HG02623 (cell line): ENCODE data around the gene ZNF521.

Experiments used
- ATAC-seq: cut with Tn5 transposase; IDR thresholded peaks from one replicate; pipeline ENCODE4 v1.9.1; 2021; ENCODE audit warnings: moderate library complexity; ENCODE audit not compliant: unreplicated experiment

ZNF521 gene

DNA sequence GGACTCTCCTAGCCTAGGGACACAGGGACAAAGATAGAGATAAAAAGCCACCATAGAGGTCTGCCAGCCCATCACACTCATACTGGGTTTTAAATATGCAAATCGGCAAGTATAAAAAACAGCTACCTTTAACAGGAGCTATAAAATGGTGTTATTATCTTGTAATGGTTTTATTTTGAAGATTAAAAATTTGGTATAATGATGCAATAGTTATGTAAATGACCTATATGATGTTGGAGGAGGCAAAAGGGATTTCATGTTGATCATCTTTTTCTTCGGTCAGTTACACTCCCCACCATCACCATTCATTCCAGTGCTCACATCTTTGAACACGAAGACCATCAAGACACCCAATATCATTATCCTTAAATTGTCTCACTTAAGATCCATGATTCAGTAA is 11.2 kb downstream of the ZNF521 start:
- no peak for ATAC-seq

DNA sequence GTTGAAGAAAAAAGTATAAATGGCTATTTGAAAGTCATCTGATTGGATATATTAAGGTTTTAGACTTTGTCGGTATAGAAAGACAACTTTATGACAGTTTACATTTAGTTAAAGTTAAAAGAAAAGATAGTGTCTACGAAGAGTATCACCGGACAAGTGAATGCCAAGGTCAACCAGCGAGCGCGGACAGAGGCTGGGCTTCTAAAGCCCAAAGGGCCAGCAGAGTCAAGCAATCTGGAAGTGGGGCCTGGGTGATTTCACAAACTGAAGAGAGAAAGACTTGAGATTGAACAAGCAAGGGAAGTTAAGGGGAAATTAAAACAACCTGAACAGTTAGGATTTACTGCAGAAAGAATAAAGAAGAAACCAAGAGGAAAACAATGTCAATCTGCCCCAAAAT is 16.3 kb downstream of the ZNF521 start:
- no peak for ATAC-seq

DNA sequence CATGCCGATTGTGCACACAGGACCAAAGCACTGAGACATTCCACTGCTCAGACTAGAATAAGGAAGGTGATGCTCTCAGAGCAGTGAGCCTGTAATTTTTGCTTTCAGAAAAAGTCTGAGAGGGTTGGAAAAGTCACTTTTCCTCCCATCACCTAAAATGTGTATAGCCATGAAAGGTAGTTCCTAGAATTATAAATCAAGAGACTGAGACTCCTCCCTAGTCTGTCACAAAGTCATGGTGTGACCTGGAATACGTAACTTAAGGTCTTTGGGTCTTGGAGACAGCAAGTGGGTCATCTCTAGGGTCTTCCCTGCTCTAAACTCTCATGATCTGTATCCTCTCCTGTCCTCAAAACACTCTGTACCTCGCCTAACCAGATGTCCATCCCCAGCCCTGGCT is 16.9 kb downstream of the ZNF521 start:
- no peak for ATAC-seq

DNA sequence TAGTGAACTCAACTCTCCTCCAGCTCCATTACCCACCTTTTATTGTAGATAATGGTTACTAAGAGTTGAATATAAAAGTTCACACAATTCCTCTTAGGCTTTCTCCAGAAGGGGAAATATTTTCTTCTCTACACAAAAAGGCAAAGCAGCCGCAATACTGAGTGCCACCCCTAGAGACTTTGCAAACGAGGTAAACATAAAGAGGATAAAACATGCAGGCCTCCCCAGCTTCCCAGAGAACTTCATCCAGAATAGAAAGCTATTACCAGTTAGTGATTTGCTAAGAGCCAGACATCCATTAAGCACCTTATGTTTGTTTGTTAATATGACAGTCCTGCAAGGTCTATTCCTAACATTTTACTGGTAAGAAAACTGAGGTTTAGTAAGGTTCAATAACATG is 17.4 kb downstream of the ZNF521 start:
- no peak for ATAC-seq

DNA sequence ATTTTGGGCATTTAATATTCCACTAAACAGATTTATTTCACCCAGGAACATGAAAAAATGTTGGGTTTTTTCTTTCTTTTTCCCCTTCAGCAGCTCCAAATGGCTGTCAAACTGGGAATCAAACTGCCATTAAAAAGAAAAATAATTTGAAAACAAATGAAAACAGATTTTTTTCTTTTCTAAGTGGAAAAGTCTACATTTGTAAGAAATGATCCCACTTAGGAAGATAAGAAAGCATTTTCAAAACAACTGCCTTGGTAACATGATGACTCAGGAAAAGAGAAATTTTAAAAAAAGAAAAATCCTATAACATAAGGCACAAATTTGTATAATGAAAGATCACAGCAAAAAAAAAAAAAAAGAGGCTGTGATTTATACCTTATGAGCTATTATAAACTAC is 20.0 kb downstream of the ZNF521 start:
- no peak for ATAC-seq

DNA sequence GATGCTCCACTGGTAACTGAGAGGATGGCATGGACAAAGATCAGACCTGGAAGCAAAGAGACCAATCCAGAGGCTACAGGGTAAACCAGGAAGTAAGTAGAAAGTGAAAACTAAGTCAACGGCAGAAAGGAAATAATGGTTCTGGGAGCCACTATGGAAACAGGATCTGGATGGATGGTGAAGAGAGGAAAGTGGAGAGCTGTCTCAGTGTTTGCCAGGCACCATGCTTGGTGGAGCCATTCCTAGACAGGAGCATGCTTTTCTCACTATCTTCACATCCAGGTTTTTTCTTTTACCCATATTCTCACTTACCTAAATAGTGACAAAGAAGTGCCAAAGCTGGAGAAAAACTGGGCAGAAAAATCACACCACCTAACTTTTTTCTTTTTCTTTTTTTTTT is 22.2 kb downstream of the ZNF521 start:
- ATAC-seq: no peak

DNA sequence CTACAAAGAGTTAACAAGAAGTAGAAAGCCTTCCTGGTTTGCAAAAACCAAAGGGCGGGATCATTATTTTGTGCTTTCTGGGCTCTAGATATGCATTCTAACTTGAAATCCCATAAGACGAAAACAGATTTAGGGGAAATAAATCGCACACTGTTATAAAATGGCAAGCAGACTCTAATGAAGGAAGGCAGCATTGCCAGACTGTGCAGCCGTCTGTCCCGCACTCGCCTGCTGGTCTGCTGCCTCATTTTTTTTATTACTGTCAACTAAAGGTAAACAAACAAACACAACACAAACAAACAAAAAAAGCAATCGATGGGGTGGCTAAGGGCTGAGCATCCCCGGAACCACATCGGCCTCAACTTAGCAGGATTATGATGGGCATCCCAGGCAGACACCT is 24.4 kb downstream of the ZNF521 start:
- no peak for ATAC-seq

DNA sequence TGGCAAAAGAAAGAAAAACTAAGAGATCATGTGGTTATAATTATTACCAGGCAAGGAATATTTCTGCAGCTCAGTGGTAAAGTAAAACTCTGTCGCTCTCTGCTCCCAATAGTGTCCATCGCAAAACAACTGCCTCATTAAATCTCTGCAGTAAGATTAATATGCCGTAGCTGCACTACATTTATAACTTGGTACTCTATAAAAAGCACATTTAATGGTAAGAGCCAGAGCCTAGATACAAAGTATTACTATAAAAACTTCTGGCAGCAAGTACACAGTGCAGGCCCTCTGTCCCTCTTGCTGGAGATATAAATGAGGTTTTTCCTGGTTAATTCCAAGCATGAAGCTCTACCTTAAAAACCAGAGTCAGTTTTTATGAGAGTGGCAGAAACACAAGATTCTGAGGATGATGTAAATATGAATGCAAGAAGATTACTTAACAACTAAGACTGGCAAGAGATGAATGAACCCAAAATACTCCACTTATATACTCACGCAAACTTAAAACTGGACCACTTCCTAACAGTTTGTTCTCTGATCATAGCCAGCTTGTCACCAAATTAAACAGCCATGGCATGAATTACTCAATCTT is 25.5 kb downstream of the ZNF521 start:
- ATAC-seq: no peak

DNA sequence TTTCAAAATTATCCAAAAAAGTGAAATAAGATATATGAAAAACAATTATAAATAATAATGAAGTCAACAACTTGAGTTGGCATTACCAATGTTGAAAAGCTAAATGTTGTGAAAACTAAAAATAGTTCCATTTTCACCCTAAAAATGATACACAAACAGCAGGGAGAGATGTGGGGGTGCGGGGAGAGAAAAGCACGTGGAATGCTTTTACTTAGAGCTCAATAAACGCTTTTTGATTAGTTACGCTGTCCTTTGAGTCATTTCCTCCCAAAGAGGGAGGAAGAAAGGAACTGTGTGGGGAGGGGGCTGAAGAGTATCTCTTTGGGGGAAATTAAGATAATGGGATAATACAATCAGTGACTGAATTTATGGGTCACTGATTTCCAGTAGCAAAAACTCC is 29.2 kb downstream of the ZNF521 start:
- no peak for ATAC-seq

DNA sequence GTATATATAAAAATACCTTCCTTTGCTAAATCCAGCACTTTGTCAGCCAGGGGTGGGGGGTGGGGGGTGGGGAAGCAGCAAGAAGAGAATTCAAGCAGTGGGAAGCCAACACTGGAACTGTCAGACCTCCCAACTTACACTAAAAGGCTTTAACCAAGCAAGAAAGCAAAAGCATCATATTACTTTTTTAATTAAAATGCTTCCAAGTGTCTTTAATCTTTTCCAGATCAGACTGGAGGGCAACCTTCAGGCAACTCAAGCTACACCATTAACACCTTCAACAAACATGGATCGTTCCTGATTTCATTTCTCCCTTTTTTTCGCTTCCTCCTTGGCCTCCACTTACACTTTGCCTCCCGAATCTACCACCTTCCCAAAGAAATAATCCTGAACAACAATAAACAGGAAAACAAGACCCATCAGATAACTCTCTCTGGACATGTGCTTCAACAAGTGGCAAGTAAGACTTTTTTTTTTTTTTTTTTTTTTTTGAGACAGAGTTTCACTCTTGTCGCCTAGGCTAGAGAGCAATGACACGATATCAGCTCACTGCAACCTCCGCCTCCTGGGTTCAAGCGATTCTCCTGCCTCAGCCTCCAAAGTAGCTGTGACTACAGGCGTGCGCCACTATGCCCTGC is 35.5 kb downstream of the ZNF521 start:
- no peak for ATAC-seq

DNA sequence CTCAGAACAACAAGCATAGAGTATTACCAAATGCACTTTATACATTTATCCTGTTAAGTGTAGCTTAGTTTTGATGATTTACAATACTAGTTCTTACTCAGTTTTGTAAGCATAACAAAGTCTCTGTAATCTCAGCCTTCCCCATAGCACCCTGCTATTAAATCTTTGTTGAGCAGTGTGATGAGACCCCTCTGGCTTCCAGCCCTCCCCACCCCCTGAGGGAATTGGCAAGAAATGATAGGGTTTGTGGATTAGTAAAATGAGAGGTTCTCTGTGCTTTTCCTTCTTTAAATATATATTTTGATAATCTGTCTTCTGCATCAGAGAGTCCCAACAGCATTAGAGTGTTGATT is 37.2 kb downstream of the ZNF521 start:
- ATAC-seq: no peak

DNA sequence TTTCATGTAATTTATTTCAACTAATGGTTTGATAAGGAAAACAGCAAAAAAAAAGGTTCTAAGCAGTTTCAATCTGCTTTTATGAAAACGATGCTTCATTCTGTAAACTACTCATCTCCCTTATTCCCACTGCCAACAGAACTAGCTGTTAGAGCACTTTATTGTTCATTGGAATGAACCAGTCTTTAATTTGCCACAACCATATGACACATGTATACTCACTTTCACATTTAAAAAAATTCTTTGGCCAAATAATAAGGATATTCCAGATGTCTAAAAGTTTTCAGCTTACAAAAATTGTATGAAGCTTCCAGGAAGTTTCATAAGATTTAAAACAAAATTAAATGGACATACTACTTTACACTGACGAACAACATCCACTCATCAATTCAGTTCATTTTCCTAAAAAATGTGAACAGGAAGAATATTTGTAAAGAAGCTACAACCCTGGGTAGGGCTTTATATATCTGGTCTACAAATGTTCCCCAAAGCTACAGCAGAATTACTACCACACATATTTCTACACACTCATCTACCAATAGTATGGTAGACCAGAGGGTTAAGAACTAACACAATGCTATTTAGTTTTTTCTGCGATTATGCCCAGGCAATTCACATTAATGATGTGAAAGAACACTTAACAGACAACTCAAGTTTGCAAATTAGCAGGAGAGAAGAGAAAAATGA is 37.7 kb downstream of the ZNF521 start:
- ATAC-seq: no peak

DNA sequence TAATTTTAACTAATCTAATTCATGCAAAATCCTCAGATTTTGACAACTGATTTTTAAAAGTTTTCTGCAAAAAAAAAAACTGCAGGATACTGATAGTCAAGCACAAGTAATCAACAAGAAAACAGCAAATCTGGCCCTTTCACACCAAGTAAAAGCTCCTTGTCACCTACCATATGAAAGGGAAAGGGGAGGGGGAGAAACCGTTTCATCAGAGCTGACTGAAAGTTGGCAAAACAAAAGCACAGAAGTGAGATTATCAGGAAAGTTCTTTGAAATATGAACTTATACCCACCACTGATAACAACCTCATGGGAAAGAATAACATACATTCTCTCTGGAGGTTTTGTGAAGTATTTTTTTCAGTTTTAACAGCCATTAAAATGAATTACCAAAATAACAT is 38.7 kb downstream of the ZNF521 start:
- ATAC-seq: no peak

DNA sequence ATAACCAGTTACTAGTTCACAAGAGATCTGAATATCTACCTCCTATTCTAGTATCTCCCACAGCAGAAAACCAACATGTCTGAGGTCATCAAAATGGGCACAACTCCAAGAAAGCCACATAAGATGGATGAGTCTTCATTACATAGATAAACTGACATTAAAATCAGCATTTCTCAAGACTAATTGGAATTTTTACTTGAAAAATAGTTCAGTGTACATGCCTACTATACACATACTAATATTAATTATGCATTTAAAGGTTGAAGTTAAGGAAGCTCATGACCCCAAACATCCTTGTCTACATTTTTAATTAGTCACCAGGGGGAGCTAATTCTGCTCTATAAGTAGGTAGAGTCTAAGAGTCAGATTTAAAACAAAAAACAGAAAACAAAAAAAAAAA is 41.9 kb downstream of the ZNF521 start:
- ATAC-seq: no peak

DNA sequence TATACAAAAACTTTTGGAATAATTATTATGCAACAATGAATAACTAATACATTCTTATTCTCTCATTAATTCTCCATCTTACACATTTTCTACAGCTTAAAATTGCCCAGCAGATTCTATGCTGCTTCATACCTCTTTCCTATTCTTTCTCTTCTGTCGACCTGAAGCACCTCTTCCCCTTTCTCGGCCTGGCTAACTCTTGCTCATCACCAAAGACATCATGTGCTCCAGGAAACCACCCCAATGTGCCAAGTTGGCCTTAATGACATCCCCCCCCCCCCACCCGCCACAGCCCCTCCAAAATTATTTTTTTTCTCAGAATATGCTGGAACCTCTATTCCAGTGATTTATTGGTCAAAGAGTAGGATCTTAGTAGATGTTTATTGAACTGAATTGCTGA is 43.6 kb downstream of the ZNF521 start:
- no peak for ATAC-seq

DNA sequence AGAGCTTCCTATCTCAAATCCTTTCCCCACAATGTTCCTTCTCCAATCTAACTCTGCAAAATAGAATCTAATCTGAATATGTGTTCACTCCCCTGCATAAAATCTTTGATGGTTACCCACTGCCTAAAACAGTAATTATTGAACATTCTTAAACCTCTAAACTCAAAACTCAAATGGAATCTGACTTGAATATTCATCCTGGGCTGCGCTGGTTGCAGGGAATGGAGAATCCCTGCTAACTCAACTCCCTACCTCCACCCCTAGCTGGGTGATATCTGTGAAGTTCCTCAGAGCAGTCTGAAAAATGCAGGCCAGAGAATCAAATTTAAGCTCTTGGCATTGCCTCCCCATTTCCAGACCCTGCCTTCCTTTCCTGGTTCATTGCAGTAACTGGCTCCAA is 44.8 kb downstream of the ZNF521 start:
- no peak for ATAC-seq

DNA sequence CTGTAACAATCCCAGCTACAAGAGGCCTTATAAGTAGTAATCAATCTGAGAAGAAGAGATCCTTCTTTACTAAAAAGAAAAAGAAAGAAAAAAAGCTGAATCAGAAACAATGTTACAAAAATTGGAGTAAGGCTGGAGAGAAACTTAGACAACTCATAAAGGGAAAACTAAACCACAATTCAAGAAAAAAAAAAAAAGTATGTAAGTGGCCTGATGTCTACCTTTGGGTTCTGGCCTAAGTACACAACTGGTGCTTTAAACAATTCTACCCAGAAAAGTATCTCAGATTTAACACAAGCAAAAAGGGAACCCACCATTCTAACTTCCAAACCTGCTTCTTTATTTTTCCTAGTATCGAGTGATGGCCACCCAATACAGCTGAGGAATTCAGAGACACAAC is 45.3 kb downstream of the ZNF521 start:
- ATAC-seq: no peak

DNA sequence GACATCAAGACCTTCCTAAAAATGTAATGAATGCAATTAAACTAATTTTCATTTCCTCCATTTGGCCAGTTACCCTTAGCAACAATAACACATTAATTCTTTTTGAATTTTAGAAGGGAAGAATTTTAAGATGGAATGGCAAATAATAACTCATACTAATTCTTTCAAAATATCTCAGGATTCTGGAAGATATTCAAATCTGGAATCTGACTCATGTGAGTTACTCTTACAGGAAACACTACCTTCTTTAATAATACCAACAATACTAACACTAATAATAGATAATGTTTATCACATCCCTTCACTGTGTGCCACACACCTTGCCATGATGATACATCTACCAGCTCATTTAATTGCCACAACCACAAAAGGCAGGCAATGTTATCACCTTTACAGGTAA is 46.4 kb downstream of the ZNF521 start:
- no peak for ATAC-seq

DNA sequence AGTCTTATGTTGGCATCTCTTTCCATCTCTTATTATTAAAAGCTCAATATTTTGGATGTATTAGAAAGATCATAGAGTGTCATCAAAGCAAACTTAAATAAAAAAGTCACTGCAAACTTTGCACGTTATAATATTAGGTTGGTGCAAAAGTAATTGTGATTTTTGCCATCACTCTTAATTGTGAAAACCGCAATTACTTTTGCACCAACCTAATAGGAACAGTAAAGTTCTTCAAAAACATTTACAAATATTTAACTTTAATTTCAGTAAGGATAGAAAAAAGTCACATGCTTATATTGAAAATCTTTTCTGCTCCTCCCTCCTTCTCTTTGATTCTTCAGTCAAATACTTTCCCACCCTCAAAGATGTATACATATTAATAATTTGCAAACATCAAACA is 51.5 kb downstream of the ZNF521 start:
- ATAC-seq: no peak

DNA sequence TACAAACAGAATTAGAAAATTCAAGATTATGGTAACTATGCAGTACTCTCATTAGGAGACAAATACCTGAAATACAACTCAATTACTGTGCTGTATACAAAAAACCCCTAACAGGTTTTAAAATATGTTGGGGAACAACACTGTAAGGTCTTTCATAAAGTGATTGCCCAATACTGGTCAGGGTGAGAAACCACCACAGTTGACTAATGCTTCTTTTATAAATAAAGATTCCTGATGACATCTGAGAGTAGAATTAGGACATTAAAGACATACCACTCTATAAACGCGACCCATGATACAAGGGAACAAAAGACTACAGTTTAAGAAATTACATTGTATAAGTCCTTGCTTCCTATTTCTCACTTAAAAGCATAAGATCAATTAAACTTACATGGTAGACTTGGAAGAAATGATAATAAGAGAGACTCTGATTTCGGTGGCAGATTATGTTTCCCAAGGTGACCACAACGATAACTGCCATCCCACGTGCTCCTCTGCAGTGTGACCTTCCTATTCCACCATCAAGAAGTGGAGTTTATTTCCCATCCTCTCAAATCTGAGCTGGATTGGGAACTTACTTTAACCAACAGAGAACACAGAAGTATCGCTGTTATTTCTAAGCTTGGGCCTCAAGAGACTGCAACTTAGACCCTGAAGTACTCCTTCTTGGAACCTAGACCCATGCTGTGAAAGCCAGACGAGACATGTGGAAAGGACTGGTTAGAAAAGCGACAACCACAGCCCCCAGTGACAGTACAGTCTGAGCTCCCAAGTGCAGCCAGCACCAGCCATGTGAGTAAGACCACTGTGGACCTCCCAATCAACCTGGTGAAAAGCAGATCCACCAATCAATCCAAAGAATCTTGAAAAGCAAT is 52.3 kb downstream of the ZNF521 start:
- ATAC-seq: no peak

DNA sequence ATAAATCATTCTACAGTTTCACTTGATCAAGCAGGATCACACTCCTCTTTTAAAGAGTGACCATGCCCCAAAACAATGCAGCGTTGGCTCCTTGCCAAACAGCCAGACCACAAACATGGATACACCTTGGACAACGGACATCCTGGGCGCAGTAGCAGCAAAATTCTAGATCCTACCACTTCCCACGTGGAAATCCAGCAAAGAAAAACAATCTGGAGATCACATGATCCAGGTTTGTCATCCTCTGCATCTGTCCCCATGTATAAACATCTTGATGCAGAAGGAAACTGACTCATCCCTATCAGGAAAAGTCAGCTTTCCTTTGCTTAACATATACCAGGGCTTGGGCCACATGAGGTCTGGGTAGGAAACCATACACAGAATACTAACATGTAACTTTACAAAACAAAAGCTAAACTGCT is 53.1 kb downstream of the ZNF521 start:
- no peak for ATAC-seq

DNA sequence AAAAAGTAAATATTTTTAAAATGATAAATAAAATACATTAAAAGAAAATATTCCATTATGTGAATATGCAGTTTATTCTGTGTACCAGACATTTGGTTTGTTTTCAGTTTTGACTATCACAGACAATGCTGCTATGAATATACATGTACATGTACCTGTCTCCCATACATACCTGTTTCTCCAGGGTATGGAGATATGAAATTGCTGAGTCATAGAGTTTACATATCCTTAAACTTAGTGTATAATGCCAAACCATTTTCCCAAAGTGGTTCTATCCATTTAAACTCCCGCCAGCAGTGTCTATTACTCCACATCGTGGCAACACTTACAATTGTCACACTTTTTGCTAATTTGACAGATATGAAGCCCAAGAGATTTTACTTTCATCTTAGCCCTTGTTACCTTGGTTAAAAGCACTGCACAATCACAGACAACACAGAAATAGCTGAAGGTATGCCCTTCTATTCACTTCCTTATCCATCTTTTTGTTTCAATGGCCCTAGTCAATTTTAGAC is 56.3 kb downstream of the ZNF521 start:
- no peak for ATAC-seq
